Measurements from ENCODE around the gene MACROD2.

GRCh38 chr20:15838466-15838865 is 1843.2 kb downstream of the MACROD2 start:
- TF ChIP-seq CTCF (IDR thresholded peaks at IDR 0.05) (no peak), EZH2 (IDR thresholded peaks at IDR 0.05; ENCODE audit: borderline replicate concordance, insufficient read depth, low read depth, low read length, poor library complexity, severe bottlenecking) (no peak)
